Mucosa of descending colon (tissue), 3 donors: Measurements from ENCODE around the gene DAPK1. TPM values are rescaled to one million over a fixed set of nuclear protein-coding genes. Genes with fewer than 3 reads are reported as not detected.

Experiments used
- ATAC-seq: fragments of 200-7000 bp; cut with Tn5 transposase; one replicate; pipeline ENCODE4 v1.9.1; 2020; ENCODE audit warnings: mild to moderate bottlenecking, moderate library complexity
- DNase-seq, 3 donors: peaks; one replicate each; pipeline ENCODE4 v3.0.0-alpha.2; 2020
- H3K36me3 ChIP-seq: fragments of 200-600 bp; one replicate; pipeline ENCODE4 v1.8.0; 2021; ENCODE audit warnings: low read depth, mild to moderate bottlenecking
- H3K4me1 ChIP-seq: fragments of 200-600 bp; one replicate; pipeline ENCODE4 v1.8.0; 2021; ENCODE audit warnings: low read depth, mild to moderate bottlenecking
- H3K4me3 ChIP-seq: fragments of 200-600 bp; one replicate; pipeline ENCODE4 v1.8.0; 2021; ENCODE audit warnings: mild to moderate bottlenecking
- H3K9me3 ChIP-seq: fragments of 200-600 bp; one replicate; pipeline ENCODE4 v1.8.0; 2021; ENCODE audit warnings: mild to moderate bottlenecking
- CTCF ChIP-seq: fragments of 200-600 bp; IDR thresholded peaks from one replicate; pipeline ENCODE4 v1.8.0; 2022; ENCODE audit warnings: antibody characterized with exemption, mild to moderate bottlenecking
- intact Hi-C, 2 donors: fragments of 100-400 bp; cut with DNase I in 1 of 2; cut with micrococcal nuclease in 1 of 2; formaldehyde crosslinking; loops; one replicate each; pipeline versions ENCODE4 v1.11.0 to v1.11.1; 2022; cut with DNase I, micrococcal nuclease
- total RNA-seq, 3 donors: library from RNA; stranded (reverse); fragmentation: NEBNext Ultra II Directional in 2 of 3; extraction: Animal tissue kit (Norgen Biotek cat#: 25700) in 2 of 3; gene quantifications; one replicate each; pipeline versions ENCODE4 v1.2.1 to v1.2.4, GENCODE V29; 2021 to 2023
- donor health status: DM: no; HTN: no; CAD: no; lungs with moderate emphysema.
- donor health status: DM: no; HTN: no; CAD: no.
- donor health status: DM: no; HTN: yes; CAD: no.

Gene DAPK1
- total RNA-seq, 3 donors from 2014 or later: 22.2 to 98.7 (median 25.9) TPM

DNA sequence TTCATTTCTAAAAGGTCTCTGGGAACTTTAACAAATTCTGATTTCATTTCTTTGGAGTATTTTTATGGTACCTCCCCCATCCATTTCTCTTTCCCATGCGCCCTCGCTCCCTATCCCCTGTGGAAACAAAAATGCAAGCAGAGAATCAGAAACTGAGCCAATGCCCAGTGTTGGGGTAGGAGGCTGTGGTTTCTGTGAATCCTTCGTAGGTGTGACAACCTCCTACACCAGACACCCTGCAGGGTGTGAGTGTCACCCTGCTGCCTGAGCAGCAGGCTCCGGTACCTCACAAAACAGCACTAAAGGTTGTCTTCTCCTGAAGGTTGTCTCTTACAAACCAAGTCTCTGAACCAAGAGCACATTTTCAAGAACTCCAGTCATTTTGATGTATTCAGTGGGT, 124.4 kb downstream of the DAPK1 start:
- no peak overlapping the region for H3K4me3 ChIP-seq

DNA sequence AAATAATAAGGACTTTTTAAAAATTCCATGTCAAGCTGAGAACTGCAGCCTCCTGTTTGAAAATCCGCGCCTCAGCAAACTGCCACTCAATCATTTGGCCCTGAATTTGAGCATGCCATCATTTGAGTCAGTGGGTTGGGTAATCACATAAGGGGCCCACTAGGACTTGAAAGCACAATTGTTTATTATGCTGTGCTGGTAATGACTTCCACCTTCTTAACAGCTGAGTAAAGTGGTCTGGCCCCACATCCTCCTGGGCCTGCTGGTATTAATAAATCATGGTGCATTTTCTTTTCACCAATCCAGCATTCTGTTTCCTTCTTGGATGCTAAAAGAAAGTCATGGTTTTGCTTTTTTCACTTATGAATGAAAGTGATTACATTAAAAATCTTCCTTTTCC, 125.3 kb downstream of the DAPK1 start:
- intact Hi-C loops: no loop called here

More for the DNA sequence above, 124.4 kb downstream of the DAPK1 start:
- Histone ChIP-seq H3K36me3 (no peaks in the 10 kb centered on the region), H3K4me1 (no peaks in the 10 kb centered on the region), H3K9me3 (no peaks in the 10 kb centered on the region)
- DNase-seq (no peak), ATAC-seq (no peak)
- TF ChIP-seq CTCF: no peak
- intact Hi-C loops: no loop called here

GRCh38 chr9:87628346-87628745, 130.7 kb downstream of the DAPK1 start:
- Histone ChIP-seq H3K4me3 (no peak overlapping the region), H3K36me3 (no peaks in the 10 kb centered on the region), H3K4me1 (no peaks in the 10 kb centered on the region), H3K9me3 (no peaks in the 10 kb centered on the region)
- DNase-seq: no peak
- no peak for ATAC-seq
- intact Hi-C loops: no loop called here
- TF ChIP-seq CTCF: no peak

More for the DNA sequence above, 125.3 kb downstream of the DAPK1 start:
- TF ChIP-seq CTCF: no peak
- Histone ChIP-seq H3K9me3 (no peaks in the 10 kb centered on the region), H3K4me3 (no peak overlapping the region), H3K4me1 (no peaks in the 10 kb centered on the region), H3K36me3 (no peaks in the 10 kb centered on the region)
- ATAC-seq (no peak), DNase-seq (no peak)

DNA sequence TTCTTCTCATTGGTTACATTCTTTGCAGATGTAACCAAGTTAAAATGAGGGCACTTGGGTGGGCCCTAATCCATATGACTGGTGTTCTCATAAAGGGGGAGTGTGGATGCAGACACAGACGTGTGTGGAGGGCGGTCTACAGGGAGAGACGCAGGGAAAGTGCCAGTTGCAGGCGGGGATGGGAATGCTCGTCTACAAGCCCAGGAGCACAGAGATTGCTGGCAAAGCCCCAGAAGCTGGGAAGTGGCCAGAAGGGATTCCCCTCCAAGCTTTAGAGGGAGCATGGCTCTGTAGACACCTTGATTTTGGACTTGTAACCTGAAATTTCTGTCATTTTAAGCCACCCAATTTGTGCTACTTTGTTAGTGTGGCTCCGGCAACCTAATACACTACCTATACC, 131.4 kb downstream of the DAPK1 start:
- H3K4me1 ChIP-seq: no peaks in the 10 kb centered on the region
- no peak overlapping the region for H3K4me3 ChIP-seq
- TF ChIP-seq CTCF: no peak
- no peak for ATAC-seq
- no peaks in the 10 kb centered on the region for H3K36me3 ChIP-seq
- DNase-seq: no peak
- no peaks in the 10 kb centered on the region for H3K9me3 ChIP-seq
- intact Hi-C loops: no loop called here

- no peak for DNase-seq
- Histone ChIP-seq H3K9me3 (no peaks in the 10 kb centered on the region), H3K4me3 (no peak overlapping the region), H3K4me1 (no peaks in the 10 kb centered on the region), H3K36me3 (no peaks in the 10 kb centered on the region)
- TF ChIP-seq CTCF: no peak
- intact Hi-C loops: no loop called here
- no peak for ATAC-seq
Measured at GRCh38 chr9:87630266-87630665, 132.6 kb downstream of the DAPK1 start.

DNA sequence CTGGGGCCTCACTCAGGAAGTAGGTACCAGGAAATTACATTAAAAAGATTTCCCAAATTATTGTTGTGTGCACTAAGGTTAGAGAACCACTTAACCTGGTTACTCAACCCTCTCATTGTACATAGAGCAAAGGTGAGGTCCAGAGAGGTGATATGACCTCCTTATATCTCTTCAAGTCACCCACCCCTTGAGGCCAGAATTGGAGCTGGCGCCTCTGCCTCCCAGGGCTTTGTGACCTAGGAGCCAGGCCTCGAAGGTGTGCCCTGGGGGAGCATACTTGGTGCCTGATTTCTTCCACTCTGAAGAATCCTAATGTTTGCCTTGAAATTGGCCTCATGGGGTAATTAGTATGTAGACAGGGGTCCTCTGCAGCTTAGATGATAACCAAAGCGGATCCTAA, 133.2 kb downstream of the DAPK1 start:
- intact Hi-C loops: no loop called here
- DNase-seq: no peak
- no peaks in the 10 kb centered on the region for H3K36me3 ChIP-seq
- H3K4me3 ChIP-seq: no peak overlapping the region
- no peak for ATAC-seq
- H3K4me1 ChIP-seq: no peaks in the 10 kb centered on the region
- no peak for TF ChIP-seq CTCF
- H3K9me3 ChIP-seq: no peaks in the 10 kb centered on the region
